Measurements from ENCODE around the gene CCDC57. TPM values are rescaled to one million over a fixed set of nuclear protein-coding genes. Genes with fewer than 3 reads are reported as not detected.

Gene CCDC57
- polyA plus RNA-seq, 1 donor from 2014 or later = 70.9 TPM

GRCh38 chr17:82110298-82110697 lies 102.3 kb downstream of the CCDC57 start:
- Histone ChIP-seq H3K36me3 (ENCODE audit: insufficient read depth, low read length) (no peaks in the 10 kb centered on the region), H3K27ac (ENCODE audit: low read length) (no peak overlapping the region), H3K9ac (ENCODE audit: low read length) (no peak overlapping the region), H3K4me2 (ENCODE audit: low read length) (no peak overlapping the region), H3K27me3 (ENCODE audit: insufficient read depth, low read depth, low read length) (no peaks in the 10 kb centered on the region), H2AFZ (ENCODE audit: low read depth, low read length) (no peak overlapping the region), H3K4me3 (ENCODE audit: low read length) (no peak overlapping the region), H4K20me1 (ENCODE audit: insufficient read depth) (no peaks in the 10 kb centered on the region), H3K79me2 (replicated peaks; ENCODE audit: insufficient read depth, low read length) (no peaks in the 10 kb centered on the region), H3K9me3 (ENCODE audit: low read length) (no peaks in the 10 kb centered on the region), H3F3A (ENCODE audit: insufficient read depth, low read length, poor library complexity, severe bottlenecking) (no peaks in the 10 kb centered on the region), H3K9me2 (ENCODE audit: insufficient read depth, low read length) (no peaks in the 10 kb centered on the region)
- TF ChIP-seq CTCF (IDR thresholded peaks at IDR 0.05; ENCODE audit: poor library complexity, severe bottlenecking) (no peak), EZH2 (IDR thresholded peaks at IDR 0.05; ENCODE audit: borderline replicate concordance, insufficient read depth, low read length, poor library complexity, severe bottlenecking) (no peak)

GRCh38 chr17:82108961-82109475 lies 103.6 kb downstream of the CCDC57 start:
- TF ChIP-seq CTCF (IDR thresholded peaks at IDR 0.05; ENCODE audit: poor library complexity, severe bottlenecking) (no peak), RAD21 (conservative IDR thresholded peaks at IDR 0.05) (no peak), EP300 (conservative IDR thresholded peaks at IDR 0.05; ENCODE audit: poor library complexity, severe bottlenecking) (no peak), TAF1 (IDR thresholded peaks at IDR 0.05; ENCODE audit: low read depth) (no peak), EZH2 (IDR thresholded peaks at IDR 0.05; ENCODE audit: borderline replicate concordance, insufficient read depth, low read length, poor library complexity, severe bottlenecking) (no peak), REST (IDR thresholded peaks at IDR 0.05; ENCODE audit: borderline replicate concordance) (no peak), MXI1 (conservative IDR thresholded peaks at IDR 0.05; ENCODE audit: poor library complexity, severe bottlenecking) (no peak), SMC3 (conservative IDR thresholded peaks at IDR 0.05; ENCODE audit: poor library complexity) (no peak), POLR2AphosphoS5 (IDR thresholded peaks at IDR 0.05) (no peak)
- Histone ChIP-seq H2AFZ (ENCODE audit: low read depth, low read length) (no peak overlapping the region), H3K79me2 (replicated peaks; ENCODE audit: insufficient read depth, low read length) (no peaks in the 10 kb centered on the region), H4K20me1 (ENCODE audit: insufficient read depth) (no peaks in the 10 kb centered on the region), H3K4me3 (ENCODE audit: low read length) (no peak overlapping the region), H3K36me3 (ENCODE audit: insufficient read depth, low read length) (no peaks in the 10 kb centered on the region), H3K9me3 (ENCODE audit: low read length) (no peaks in the 10 kb centered on the region), H3K27me3 (ENCODE audit: insufficient read depth, low read depth, low read length) (no peaks in the 10 kb centered on the region), H3K27ac (ENCODE audit: low read length) (no peak overlapping the region), H3K9ac (ENCODE audit: low read length) (no peak overlapping the region), H3K9me2 (ENCODE audit: insufficient read depth, low read length) (no peaks in the 10 kb centered on the region), H3K4me2 (ENCODE audit: low read length) (no peak overlapping the region), H3F3A (ENCODE audit: insufficient read depth, low read length, poor library complexity, severe bottlenecking) (no peaks in the 10 kb centered on the region)

All from neural cell (in vitro differentiated cells).